HG02885 (cell line): Measurements from ENCODE around the gene CNKSR3.
A peak's percentile ranks its signal among the peaks of the same experiment; 100 is the strongest.

Source experiments
- ATAC-seq: cut with Tn5 transposase; IDR thresholded peaks from one replicate; pipeline ENCODE4 v1.9.1; 2021; ENCODE audit warnings: mild to moderate bottlenecking; ENCODE audit not compliant: unreplicated experiment, poor library complexity

The CNKSR3 gene

GRCh38 chr6:154432533-154433476 lies 77.7 kb downstream of the CNKSR3 start:
- no peak for ATAC-seq

- ATAC-seq = no peak
Measured at GRCh38 chr6:154430481-154430919, 80.0 kb downstream of the CNKSR3 start.

- no peak for ATAC-seq
Measured at GRCh38 chr6:154429711-154430110, 80.8 kb downstream of the CNKSR3 start.

GRCh38 chr6:154428897-154429296 lies 81.6 kb downstream of the CNKSR3 start:
- ATAC-seq = no peak

- no peak for ATAC-seq
Measured at GRCh38 chr6:154427446-154427845, 83.0 kb downstream of the CNKSR3 start.

- ATAC-seq = no peak
Measured at GRCh38 chr6:154426997-154427396, 83.5 kb downstream of the CNKSR3 start.

GRCh38 chr6:154425034-154425433 lies 85.5 kb downstream of the CNKSR3 start:
- ATAC-seq = no peak

- ATAC-seq = no peak
Measured at GRCh38 chr6:154414021-154414813, 96.3 kb downstream of the CNKSR3 start.

GRCh38 chr6:154412106-154412820 lies 98.2 kb downstream of the CNKSR3 start:
- ATAC-seq = no peak

GRCh38 chr6:154411076-154411475 lies 99.4 kb downstream of the CNKSR3 start:
- no peak for ATAC-seq

GRCh38 chr6:154410619-154411072 lies 99.8 kb downstream of the CNKSR3 start:
- peak; percentile 39 for ATAC-seq

GRCh38 chr6:154408891-154409500 lies 101.5 kb downstream of the CNKSR3 start:
- no peak for ATAC-seq

- no peak for ATAC-seq
Measured at GRCh38 chr6:154407440-154407839, 103.0 kb downstream of the CNKSR3 start.

- no peak for ATAC-seq
Measured at GRCh38 chr6:154406869-154407268, 103.6 kb downstream of the CNKSR3 start.

GRCh38 chr6:154406301-154406700 lies 104.2 kb downstream of the CNKSR3 start:
- ATAC-seq = no peak

GRCh38 chr6:154404791-154405400 lies 105.6 kb downstream of the CNKSR3 start:
- no peak for ATAC-seq

GRCh38 chr6:154403788-154404187 lies 106.7 kb downstream of the CNKSR3 start:
- no peak for ATAC-seq

- ATAC-seq = no peak
Measured at GRCh38 chr6:154402081-154402780, 108.3 kb downstream of the CNKSR3 start.

- ATAC-seq = no peak
Measured at GRCh38 chr6:154399097-154399496, 111.4 kb downstream of the CNKSR3 start.
